GM10266 (cell line): ENCODE results near the gene TNS1.
"Not testable (repeated sequence)": the region's sequence is repeated elsewhere in the genome, so short reads cannot be mapped to it uniquely, and the experiment has no call there.

Experiments used
- DNase-seq: peaks from one replicate; pipeline ENCODE4 v3.0.0; 2012; ENCODE audit errors: extremely low spot score
- TF ChIP-seq, protein P1 (sequence below): IDR thresholded peaks from 2 replicates; pipeline ENCODE4 v1.5.1; 2012; ENCODE audit warnings: mild to moderate bottlenecking, low read depth; ENCODE audit not compliant: control insufficient read depth, insufficient read depth; ENCODE audit errors: missing control alignments

The TNS1 gene

DNA sequence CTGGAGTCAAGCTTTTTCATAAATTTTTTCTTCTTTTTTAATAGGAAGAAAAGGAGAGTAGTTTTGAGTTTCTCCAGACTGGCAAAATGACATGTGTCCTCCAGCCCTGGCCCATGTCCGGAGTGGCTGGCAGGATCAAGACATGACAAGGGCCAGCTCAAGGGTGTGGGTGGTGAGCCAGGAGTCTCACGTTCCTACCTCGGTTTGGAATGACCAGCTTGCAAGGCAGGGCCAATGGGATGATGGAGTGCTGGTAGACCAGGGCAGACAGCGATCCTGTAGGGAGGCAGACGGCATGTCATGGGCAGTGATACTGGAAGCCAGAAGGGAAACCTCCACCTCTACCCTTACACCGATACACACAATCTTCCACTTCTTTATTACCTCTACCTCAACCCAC, 190.6 kb downstream of the TNS1 start:
- no peak for DNase-seq
- TF ChIP-seq, protein P1, sequence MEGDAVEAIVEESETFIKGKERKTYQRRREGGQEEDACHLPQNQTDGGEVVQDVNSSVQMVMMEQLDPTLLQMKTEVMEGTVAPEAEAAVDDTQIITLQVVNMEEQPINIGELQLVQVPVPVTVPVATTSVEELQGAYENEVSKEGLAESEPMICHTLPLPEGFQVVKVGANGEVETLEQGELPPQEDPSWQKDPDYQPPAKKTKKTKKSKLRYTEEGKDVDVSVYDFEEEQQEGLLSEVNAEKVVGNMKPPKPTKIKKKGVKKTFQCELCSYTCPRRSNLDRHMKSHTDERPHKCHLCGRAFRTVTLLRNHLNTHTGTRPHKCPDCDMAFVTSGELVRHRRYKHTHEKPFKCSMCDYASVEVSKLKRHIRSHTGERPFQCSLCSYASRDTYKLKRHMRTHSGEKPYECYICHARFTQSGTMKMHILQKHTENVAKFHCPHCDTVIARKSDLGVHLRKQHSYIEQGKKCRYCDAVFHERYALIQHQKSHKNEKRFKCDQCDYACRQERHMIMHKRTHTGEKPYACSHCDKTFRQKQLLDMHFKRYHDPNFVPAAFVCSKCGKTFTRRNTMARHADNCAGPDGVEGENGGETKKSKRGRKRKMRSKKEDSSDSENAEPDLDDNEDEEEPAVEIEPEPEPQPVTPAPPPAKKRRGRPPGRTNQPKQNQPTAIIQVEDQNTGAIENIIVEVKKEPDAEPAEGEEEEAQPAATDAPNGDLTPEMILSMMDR: no peak

DNA sequence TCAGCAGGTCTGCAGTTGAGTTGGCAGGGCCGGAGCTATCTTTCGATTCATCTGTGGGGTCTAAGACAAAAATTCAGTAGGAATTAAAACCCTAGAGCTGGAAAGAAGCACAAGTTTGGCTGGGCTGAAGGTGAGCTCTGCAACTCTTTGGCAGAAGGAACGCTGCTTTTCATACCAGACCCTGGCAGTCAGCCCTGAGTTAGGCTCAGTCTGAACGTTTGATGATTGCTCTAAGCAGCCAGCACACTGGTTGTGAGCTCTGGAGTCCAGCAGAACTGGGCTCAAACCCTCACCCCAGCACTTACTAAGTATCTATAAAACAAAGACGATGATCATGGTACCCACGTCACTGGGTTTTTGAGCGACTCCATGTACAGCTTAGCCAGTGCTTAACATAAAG, 192.5 kb downstream of the TNS1 start:
- DNase-seq: no peak
- TF ChIP-seq, protein P1: no peak

DNA sequence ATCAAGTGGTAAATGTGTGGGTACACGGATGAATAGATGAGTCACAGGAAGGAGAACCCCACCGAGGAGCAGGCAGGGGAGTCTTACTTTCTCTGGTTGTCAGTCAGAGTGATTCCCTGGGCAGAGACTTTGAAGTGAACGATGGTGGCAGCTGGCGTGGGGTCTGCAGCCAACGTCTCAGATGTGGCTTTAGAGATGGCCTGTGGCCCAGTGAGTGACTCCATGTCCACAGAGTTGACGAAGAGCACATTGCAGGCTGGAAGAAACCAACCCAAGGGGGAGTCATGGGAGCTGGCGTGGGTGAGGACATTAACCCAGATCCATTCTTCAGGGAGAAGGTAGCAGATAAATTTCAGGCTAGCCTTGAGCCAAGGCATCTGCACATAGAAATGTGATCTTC, 193.1 kb downstream of the TNS1 start:
- DNase-seq: no peak
- TF ChIP-seq, protein P1: no peak

DNA sequence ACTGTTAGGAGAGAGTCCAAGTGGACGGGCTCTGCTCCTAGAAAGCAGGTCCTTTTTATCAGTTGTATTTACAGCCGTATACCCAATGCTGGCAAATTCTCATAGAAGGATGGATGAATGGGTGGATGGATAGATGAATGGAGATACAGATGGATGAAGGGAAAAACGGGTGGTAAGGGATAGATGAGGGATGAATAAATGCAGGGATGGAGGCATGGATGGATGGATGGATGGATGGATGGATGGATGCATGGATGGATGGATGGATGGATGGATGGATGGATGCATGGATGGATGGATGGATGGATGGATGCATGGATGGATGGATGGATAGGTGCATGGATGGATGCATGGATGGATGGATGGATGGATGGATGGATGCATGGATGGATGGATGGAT, 193.8 kb downstream of the TNS1 start:
- DNase-seq: not testable (repeated sequence)

DNA sequence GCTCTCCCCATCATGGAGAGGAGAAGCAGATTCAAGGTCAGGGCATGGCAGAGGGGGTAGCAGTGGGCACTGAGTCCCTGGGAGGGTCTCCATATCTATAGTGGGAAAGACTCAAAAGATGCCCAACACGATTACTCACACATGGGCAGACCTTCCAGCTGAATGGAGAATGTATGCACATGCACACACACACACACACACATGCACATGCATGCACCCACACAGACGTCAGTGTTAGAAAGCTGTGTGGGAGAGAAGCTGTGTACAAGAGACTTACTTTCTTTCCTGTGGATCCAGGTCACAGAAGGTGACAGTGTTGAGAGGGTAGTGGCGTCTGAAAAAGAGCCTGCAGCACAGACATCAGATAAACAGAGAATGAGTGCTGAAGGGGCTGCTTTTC, 194.5 kb downstream of the TNS1 start:
- DNase-seq: no peak
- TF ChIP-seq, protein P1: no peak

DNA sequence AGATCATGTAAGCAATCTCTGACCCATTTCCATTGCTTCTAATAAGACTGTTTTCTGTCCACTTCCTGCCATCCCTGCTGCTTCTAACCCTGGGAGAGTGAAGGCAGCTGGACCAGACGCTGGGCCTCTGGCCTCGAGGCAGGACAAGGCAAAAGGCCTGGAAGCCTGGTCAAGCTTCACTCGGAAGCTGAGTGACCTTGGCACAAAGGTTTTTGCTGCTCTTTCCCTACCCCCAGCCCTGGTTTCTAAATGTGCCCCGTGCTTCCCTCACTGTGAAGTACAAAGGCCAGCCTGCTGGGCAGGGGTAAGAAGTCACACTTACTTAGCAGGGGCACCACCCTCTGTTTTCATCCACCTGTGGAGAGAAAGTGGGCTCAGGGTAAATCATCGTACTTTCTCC, 195.0 kb downstream of the TNS1 start:
- DNase-seq: no peak
- TF ChIP-seq, protein P1: no peak

DNA sequence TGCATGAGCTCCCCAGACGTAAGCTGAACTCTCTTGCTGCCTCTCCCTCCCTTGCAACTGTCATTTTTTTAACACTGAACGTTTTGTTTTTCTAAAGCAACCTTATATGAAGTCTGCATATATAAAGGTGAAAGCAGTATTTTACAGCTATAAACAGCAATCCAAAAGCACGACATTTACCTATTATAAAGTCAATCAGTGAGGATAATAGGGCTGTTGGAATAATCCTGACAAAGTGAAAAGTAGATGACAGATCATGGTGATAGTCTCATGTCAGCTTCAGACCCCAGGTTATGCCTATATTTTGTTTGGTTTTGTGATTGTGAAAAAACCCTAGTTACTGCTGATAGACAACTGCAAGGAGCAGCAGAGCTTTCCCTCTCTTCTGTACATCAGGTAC, 195.8 kb downstream of the TNS1 start:
- DNase-seq: no peak
- TF ChIP-seq, protein P1: no peak

DNA sequence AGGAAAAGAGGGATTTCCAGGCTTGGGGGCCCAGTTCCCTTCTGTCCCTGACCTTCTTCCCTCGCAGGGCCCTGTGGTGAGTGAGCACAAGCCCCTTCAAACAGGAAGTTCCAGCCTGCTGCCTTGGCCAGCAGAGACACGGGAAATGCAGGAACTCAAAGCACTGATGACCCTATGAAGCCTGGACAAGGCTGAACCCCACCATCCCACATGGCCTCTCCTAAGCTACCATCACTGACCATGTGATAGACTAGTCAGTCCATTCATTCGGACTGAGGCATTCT, 196.4 kb downstream of the TNS1 start:
- DNase-seq: no peak
- TF ChIP-seq, protein P1: no peak
